Hepatocyte (in vitro differentiated cells): ENCODE measurements around the gene GNL1. TPM values are rescaled to one million over a fixed set of nuclear protein-coding genes. Genes with fewer than 3 reads are reported as not detected.

ENCODE experiments used
- DNase-seq: peaks from one replicate; pipeline ENCODE4 v3.0.0-alpha.2; 2016; ENCODE audit warnings: low spot score
- H2AFZ ChIP-seq: fragments of 200-600 bp; sonication (generic); 2 replicates; pipeline ENCODE4 v1.6.0; 2016; ENCODE audit warnings: antibody characterized with exemption, mild to moderate bottlenecking
- H3K27ac ChIP-seq: fragments of 200-600 bp; sonication (generic); 2 replicates; pipeline ENCODE4 v1.5.1; 2016; ENCODE audit warnings: mild to moderate bottlenecking
- H3K27me3 ChIP-seq: fragments of 200-600 bp; sonication (generic); 2 replicates; pipeline ENCODE4 v1.6.1; 2016
- H3K36me3 ChIP-seq: fragments of 200-600 bp; sonication (generic); replicated peaks from 2 replicates; pipeline ENCODE4 v1.5.1; 2016; ENCODE audit warnings: low read depth; ENCODE audit not compliant: insufficient read depth
- H3K4me1 ChIP-seq: fragments of 200-600 bp; sonication (generic); 2 replicates; pipeline ENCODE4 v1.5.1; 2016; ENCODE audit warnings: mild to moderate bottlenecking, moderate library complexity; ENCODE audit not compliant: insufficient read depth
- H3K4me2 ChIP-seq: fragments of 200-600 bp; sonication (generic); 2 replicates; pipeline ENCODE4 v1.6.0; 2016
- H3K4me3 ChIP-seq: fragments of 200-600 bp; sonication (generic); 2 replicates; pipeline ENCODE4 v1.5.1; 2016; ENCODE audit warnings: mild to moderate bottlenecking
- H3K79me2 ChIP-seq: fragments of 200-600 bp; sonication (generic); 2 replicates; pipeline ENCODE4 v1.6.0; 2017; ENCODE audit warnings: mild to moderate bottlenecking
- H3K9me2 ChIP-seq: fragments of 200-600 bp; sonication (generic); replicated peaks from 2 replicates; pipeline ENCODE4 v1.6.0; 2017; ENCODE audit warnings: mild to moderate bottlenecking; ENCODE audit not compliant: insufficient read depth
- H3K9me3 ChIP-seq: fragments of 200-600 bp; sonication (generic); 2 replicates; pipeline ENCODE4 v1.5.1; 2016; ENCODE audit warnings: low read depth, mild to moderate bottlenecking
- H4K20me1 ChIP-seq: fragments of 200-600 bp; sonication (generic); 2 replicates; pipeline ENCODE4 v1.6.0; 2016; ENCODE audit warnings: mild to moderate bottlenecking; ENCODE audit not compliant: insufficient read depth, poor library complexity, severe bottlenecking
- CTCF ChIP-seq: fragments of 200-600 bp; sonication (generic); IDR thresholded peaks from 2 replicates; pipeline ENCODE4 v1.5.1; 2016; ENCODE audit warnings: antibody characterized with exemption, mild to moderate bottlenecking; ENCODE audit not compliant: poor library complexity
- EZH2 ChIP-seq: fragments of 200-600 bp; sonication (generic); IDR thresholded peaks from 2 replicates; pipeline ENCODE4 v1.6.1; 2016; ENCODE audit warnings: antibody characterized with exemption, mild to moderate bottlenecking, borderline replicate concordance
- EZH2phosphoT487 ChIP-seq: fragments of 200-600 bp; sonication (generic); IDR thresholded peaks from one replicate; pipeline ENCODE4 v1.6.1; 2018; ENCODE audit warnings: antibody characterized with exemption, mild to moderate bottlenecking, low read depth, moderate library complexity; ENCODE audit not compliant: unreplicated experiment, severe bottlenecking
- WGBS: methylation state at CpG from one replicate; pipeline ENCODE4 v1.1.6; 2016; ENCODE audit warnings: low lambda C conversion rate; ENCODE audit errors: missing lambda C conversion rate; 5-methylcytosine and 5-hydroxymethylcytosine counted together
- polyA plus RNA-seq: library from polyadenylated mRNA; unstranded; fragments of >200 nt; fragmentation: Nextera tagmentation; extraction: Ambion mirVana; gene quantifications from 2 replicates; pipeline ENCODE4 v1.2.1, GENCODE V29; 2016
- total RNA-seq: library from RNA; depleted of rRNA; stranded (reverse); fragments of >200 nt; gene quantifications from 2 replicates; pipeline ENCODE4 v1.2.3, GENCODE V29; 2014

Gene GNL1
- total and polyA plus RNA-seq, 2 experiments from 2014 or later: 29.5 to 81.1 TPM

GRCh38 chr6:30510419-30511168 is 45.7 kb downstream of the GNL1 start:
- H3K4me2 ChIP-seq: no peak overlapping the region

DNA sequence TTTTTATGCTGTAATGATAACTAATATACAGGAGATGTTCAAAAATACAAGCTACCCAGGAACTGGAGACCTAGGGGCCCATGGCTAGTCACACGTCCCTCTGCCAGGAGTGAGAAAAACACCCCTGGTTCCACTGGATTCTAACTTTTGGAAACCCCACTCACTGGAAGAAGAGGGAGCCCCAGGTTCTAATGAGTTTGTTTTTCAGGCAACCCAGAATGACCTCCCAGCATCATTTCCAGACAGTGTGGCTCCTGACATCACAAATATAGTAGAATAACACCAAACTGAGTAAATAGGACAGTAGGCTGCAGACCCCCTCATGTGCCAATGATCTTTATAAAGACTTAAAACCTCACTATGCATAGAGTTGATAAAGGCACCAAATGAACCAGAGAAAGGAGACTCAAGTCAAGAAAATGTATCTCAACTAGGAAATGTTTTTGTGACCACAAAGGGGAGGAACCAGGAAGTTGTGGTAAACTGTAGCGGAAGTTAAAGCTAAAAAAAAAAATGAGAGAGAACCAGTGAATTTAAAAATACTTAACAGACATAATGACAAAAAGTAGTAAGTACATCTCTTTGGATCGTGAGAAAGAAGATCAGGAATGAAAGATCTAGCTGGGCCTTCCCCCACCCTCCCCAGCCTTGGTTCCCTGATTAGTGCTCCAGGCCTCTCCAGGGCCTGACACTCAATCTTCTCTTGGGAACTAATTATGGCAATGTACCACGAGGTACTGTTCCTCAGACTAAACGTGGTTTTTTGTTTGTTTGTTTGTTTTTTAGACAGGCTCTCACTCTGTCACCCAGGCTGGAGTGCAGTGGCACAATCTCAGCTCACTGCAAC is 47.2 kb downstream of the GNL1 start:
- TF ChIP-seq EZH2phosphoT487 (no peak), CTCF (no peak), EZH2 (no peak)
- H3K9me3 ChIP-seq: no peaks in the 10 kb centered on the region
- 60% methylated on average over 5 of the region's 5 CpGs for WGBS
- DNase-seq: no peak
- H4K20me1 ChIP-seq: no peaks in the 10 kb centered on the region
- H3K36me3 ChIP-seq: no peaks in the 10 kb centered on the region
- no peak overlapping the region for H2AFZ ChIP-seq
- no peak overlapping the region for H3K4me3 ChIP-seq
- no peak overlapping the region for H3K27ac ChIP-seq
- no peaks in the 10 kb centered on the region for H3K79me2 ChIP-seq
- no peaks in the 10 kb centered on the region for H3K9me2 ChIP-seq
- H3K27me3 ChIP-seq: no peaks in the 10 kb centered on the region
- H3K4me1 ChIP-seq: no peaks in the 10 kb centered on the region
- no peak overlapping the region for H3K4me2 ChIP-seq

More at GRCh38 chr6:30510419-30511168, 45.7 kb downstream of the GNL1 start:
- 85% methylated on average over 10 of the region's 10 CpGs for WGBS
- H3K36me3 ChIP-seq: no peaks in the 10 kb centered on the region
- no peak for DNase-seq
- no peaks in the 10 kb centered on the region for H4K20me1 ChIP-seq
- no peak overlapping the region for H3K27ac ChIP-seq
- H3K4me1 ChIP-seq: no peaks in the 10 kb centered on the region
- H3K79me2 ChIP-seq: no peaks in the 10 kb centered on the region
- no peak overlapping the region for H3K4me3 ChIP-seq
- TF ChIP-seq EZH2 (no peak), EZH2phosphoT487 (no peak), CTCF (no peak)
- no peaks in the 10 kb centered on the region for H3K9me3 ChIP-seq
- H3K27me3 ChIP-seq: no peaks in the 10 kb centered on the region
- H3K9me2 ChIP-seq: no peaks in the 10 kb centered on the region
- H2AFZ ChIP-seq: no peak overlapping the region

- H3K36me3 ChIP-seq: no peaks in the 10 kb centered on the region
- H3K4me2 ChIP-seq: no peak overlapping the region
- H3K9me2 ChIP-seq: no peaks in the 10 kb centered on the region
- no peaks in the 10 kb centered on the region for H3K79me2 ChIP-seq
- H3K4me1 ChIP-seq: no peaks in the 10 kb centered on the region
- no peak overlapping the region for H2AFZ ChIP-seq
- H4K20me1 ChIP-seq: no peaks in the 10 kb centered on the region
- H3K9me3 ChIP-seq: no peaks in the 10 kb centered on the region
- TF ChIP-seq CTCF: no peak
- no peak for TF ChIP-seq EZH2
- TF ChIP-seq EZH2phosphoT487: no peak
- DNase-seq: no peak
- WGBS: 74% methylated on average over 5 of the region's 5 CpGs
- no peak overlapping the region for H3K4me3 ChIP-seq
- H3K27me3 ChIP-seq: no peaks in the 10 kb centered on the region
- H3K27ac ChIP-seq: no peak overlapping the region
These were observed 48.2 kb downstream of the GNL1 start for GRCh38 chr6:30507849-30508827.
